Esophagus muscularis mucosa (tissue), 4 donors: ENCODE results near the gene DOK3. TPM values are rescaled to one million over a fixed set of nuclear protein-coding genes. Genes with fewer than 3 reads are reported as not detected.
A peak's percentile ranks its signal among the peaks of the same experiment; 100 is the strongest.

Source experiments
- DNase-seq: peaks from one replicate; pipeline ENCODE4 v3.0.0-alpha.2; 2017; ENCODE audit errors: extremely low spot score
- H3K27ac ChIP-seq, 4 donors: fragments of 200-600 bp; sonication (generic); replicated peaks in 1 of 4; 1 replicate in 3 of 4; 2 replicates in 1 of 4; pipeline ENCODE4 v1.5.1; 2016 to 2019; ENCODE audit warnings: mild to moderate bottlenecking in 1 of 4
- H3K27me3 ChIP-seq, 4 donors: fragments of 200-600 bp; sonication (generic); one replicate each; pipeline versions ENCODE4 v1.5.1 to v1.6.0; 2016 to 2019
- H3K36me3 ChIP-seq, 4 donors: fragments of 200-600 bp; sonication (generic); one replicate each; pipeline ENCODE4 v1.5.1; 2016 to 2019
- H3K4me1 ChIP-seq, 4 donors: fragments of 200-600 bp; sonication (generic); one replicate each; pipeline ENCODE4 v1.5.1; 2016 to 2019
- H3K4me3 ChIP-seq, 4 donors: fragments of 200-600 bp; sonication (generic); 1 replicate in 2 of 4; 2 replicates in 2 of 4; pipeline ENCODE4 v1.5.1; 2016 to 2019; ENCODE audit warnings: mild to moderate bottlenecking in 4 of 4, moderate library complexity in 1 of 4
- H3K9me3 ChIP-seq, 4 donors: fragments of 200-600 bp; sonication (generic); 1 replicate in 3 of 4; 2 replicates in 1 of 4; pipeline ENCODE4 v1.5.1; 2016 to 2019
- CTCF ChIP-seq, 3 experiments: fragments of 200-600 bp in 2 of 3; fragments of 450-650 bp in 1 of 3; sonication (generic) in 2 of 3; IDR thresholded peaks; one replicate each; pipeline ENCODE4 v1.5.1; 2017 to 2019; ENCODE audit warnings: antibody characterized with exemption in 3 of 3, mild to moderate bottlenecking in 2 of 3, moderate library complexity in 1 of 3
- EP300 ChIP-seq: sonication (generic); formaldehyde crosslinking; IDR thresholded peaks from one replicate; pipeline ENCODE4 v1.6.1; 2017; ENCODE audit warnings: antibody characterized with exemption
- POLR2A ChIP-seq: fragments of 450-650 bp; IDR thresholded peaks from one replicate; pipeline ENCODE4 v1.6.1; 2017; ENCODE audit warnings: antibody characterized with exemption, moderate library complexity, mild to moderate bottlenecking, low read depth
- POLR2AphosphoS5 ChIP-seq, 2 donors: sonication (generic); formaldehyde crosslinking; IDR thresholded peaks; one replicate each; pipeline ENCODE4 v1.6.1; 2017; ENCODE audit warnings: antibody characterized with exemption in 2 of 2
- WGBS: methylation state at CpG from one replicate; pipeline ENCODE4 v1.1.5; 2018; 5-methylcytosine and 5-hydroxymethylcytosine counted together
- intact Hi-C: fragments of 100-400 bp; cut with DNase I; formaldehyde crosslinking; loops from one replicate; pipeline ENCODE4 v1.15.1; 2023
- total RNA-seq, 4 donors: library from RNA; depleted of rRNA; stranded (reverse); fragments of >200 nt; gene quantifications; one replicate each; pipeline versions ENCODE4 v1.1.0 to v1.2.1, GENCODE V29; 2016

DOK3 gene
- total RNA-seq, 4 donors from 2014 or later: 6.7 to 15.2 (median 7.5) TPM

- no peaks in the 10 kb centered on the region for H3K9me3 ChIP-seq
- DNase-seq: no peak
- H3K36me3 ChIP-seq: peaks cover 61 to 99% (median 98%) of the 10 kb centered on the region in 4 donors
- no peaks in the 10 kb centered on the region for H3K27me3 ChIP-seq
- peak overlapping the region in 1 of 4 donors; percentile 12 for H3K27ac ChIP-seq
- TF ChIP-seq POLR2A: no peak
- intact Hi-C loops: no loop called here
- peaks cover 0 to 40% (median 22%) of the 10 kb centered on the region in 4 donors for H3K4me1 ChIP-seq
- H3K4me3 ChIP-seq: no peak overlapping the region
- 86% methylated on average over 10 of the region's 10 CpGs for WGBS
These were observed 19.0 kb upstream of the DOK3 start for GRCh38 chr5:177528631-177529030.

- WGBS: 90% methylated on average over 8 of the region's 8 CpGs
- H3K4me3 ChIP-seq: no peak overlapping the region
- H3K27me3 ChIP-seq: no peaks in the 10 kb centered on the region
- intact Hi-C loops: no loop called here
- no peaks in the 10 kb centered on the region for H3K9me3 ChIP-seq
- no peak overlapping the region for H3K27ac ChIP-seq
- H3K36me3 ChIP-seq: peaks cover 61 to 100% (median 99%) of the 10 kb centered on the region in 4 donors
- no peak for DNase-seq
- H3K4me1 ChIP-seq: peaks cover 0 to 34% (median 22%) of the 10 kb centered on the region in 4 donors
- TF ChIP-seq CTCF (IDR thresholded peaks at IDR 0.05) (no peak), EP300 (no peak), POLR2AphosphoS5 (IDR thresholded peaks at IDR 0.05) (no peak), POLR2A (no peak)
These were observed 18.0 kb upstream of the DOK3 start for GRCh38 chr5:177527595-177527994.

- Histone ChIP-seq H3K27ac (no peak overlapping the region), H3K27me3 (no peaks in the 10 kb centered on the region), H3K9me3 (no peaks in the 10 kb centered on the region), H3K36me3 (peaks cover 58 to 100% (median 98%) of the 10 kb centered on the region in 4 donors), H3K4me1 (peaks cover 0 to 31% (median 22%) of the 10 kb centered on the region in 4 donors), H3K4me3 (no peak overlapping the region)
- intact Hi-C loops: no loop called here
- 89% methylated on average over 6 of the region's 6 CpGs for WGBS
- no peak for DNase-seq
- TF ChIP-seq POLR2A: no peak
- TF ChIP-seq EP300: no peak
- no peak for TF ChIP-seq CTCF (IDR thresholded peaks at IDR 0.05)
- no peak for TF ChIP-seq POLR2AphosphoS5 (IDR thresholded peaks at IDR 0.05)
These were observed 17.2 kb upstream of the DOK3 start for GRCh38 chr5:177526791-177527190.

GRCh38 chr5:177526191-177526590 is 16.6 kb upstream of the DOK3 start:
- Histone ChIP-seq H3K36me3 (peaks cover 59 to 100% (median 98%) of the 10 kb centered on the region in 4 donors), H3K4me3 (no peak overlapping the region), H3K27ac (no peak overlapping the region), H3K4me1 (peaks cover 0 to 29% (median 20%) of the 10 kb centered on the region in 4 donors), H3K9me3 (no peaks in the 10 kb centered on the region), H3K27me3 (no peaks in the 10 kb centered on the region)
- TF ChIP-seq POLR2A (no peak), EP300 (no peak), CTCF (IDR thresholded peaks at IDR 0.05) (no peak), POLR2AphosphoS5 (IDR thresholded peaks at IDR 0.05) (no peak)
- intact Hi-C loops: no loop called here
- no peak for DNase-seq
- WGBS: 89% methylated on average over 4 of the region's 4 CpGs

GRCh38 chr5:177524941-177525655 is 15.5 kb upstream of the DOK3 start:
- H3K36me3 ChIP-seq: peaks cover 66 to 100% (median 98%) of the 10 kb centered on the region in 4 donors
- H3K4me1 ChIP-seq: peaks cover 0 to 22% (median 10%) of the 10 kb centered on the region in 4 donors
- no peak for DNase-seq
- TF ChIP-seq POLR2A (no peak), EP300 (no peak), CTCF (IDR thresholded peaks at IDR 0.05) (no peak), POLR2AphosphoS5 (IDR thresholded peaks at IDR 0.05) (no peak)
- no peaks in the 10 kb centered on the region for H3K9me3 ChIP-seq
- intact Hi-C loops: no loop called here
- no peaks in the 10 kb centered on the region for H3K27me3 ChIP-seq
- H3K27ac ChIP-seq: no peak overlapping the region
- WGBS: 86% methylated on average over 3 of the region's 10 CpGs
- H3K4me3 ChIP-seq: no peak overlapping the region
